ENCODE data around the gene ARL2BP. TPM values are rescaled to one million over a fixed set of nuclear protein-coding genes. Genes with fewer than 3 reads are reported as not detected.

ARL2BP gene
- 10.6 to 12.4 TPM (median 12.3 TPM) in 3 replicates for total RNA-seq (2021)
- percentile 53 among the genes with signal in this experiment for Bru-seq, nascent RNA
- long read RNA-seq, experiment 1, transcript ARL2BP-201 (6 exons, 2,130 nt), result major isoform, 70 of 75 reads
- long read RNA-seq, experiment 1, partial matches to known transcripts, result 1 of 75 reads
- long read RNA-seq, experiment 1, other reads (novel, unspliced or antisense), result 3 of 75 reads
- long read RNA-seq, experiment 2, transcript ARL2BP-201 (6 exons, 2,130 nt), result major isoform, 27 of 35 reads
- long read RNA-seq, experiment 2, partial matches to known transcripts, result 3 of 35 reads
- long read RNA-seq, experiment 2, other reads (novel, unspliced or antisense), result 5 of 35 reads
- long read RNA-seq, experiment 3, transcript ARL2BP-201 (6 exons, 2,130 nt), result major isoform, 18 of 22 reads
- long read RNA-seq, experiment 3, partial matches to known transcripts, result 0 of 22 reads
- long read RNA-seq, experiment 3, other reads (novel, unspliced or antisense), result 4 of 22 reads

DNA sequence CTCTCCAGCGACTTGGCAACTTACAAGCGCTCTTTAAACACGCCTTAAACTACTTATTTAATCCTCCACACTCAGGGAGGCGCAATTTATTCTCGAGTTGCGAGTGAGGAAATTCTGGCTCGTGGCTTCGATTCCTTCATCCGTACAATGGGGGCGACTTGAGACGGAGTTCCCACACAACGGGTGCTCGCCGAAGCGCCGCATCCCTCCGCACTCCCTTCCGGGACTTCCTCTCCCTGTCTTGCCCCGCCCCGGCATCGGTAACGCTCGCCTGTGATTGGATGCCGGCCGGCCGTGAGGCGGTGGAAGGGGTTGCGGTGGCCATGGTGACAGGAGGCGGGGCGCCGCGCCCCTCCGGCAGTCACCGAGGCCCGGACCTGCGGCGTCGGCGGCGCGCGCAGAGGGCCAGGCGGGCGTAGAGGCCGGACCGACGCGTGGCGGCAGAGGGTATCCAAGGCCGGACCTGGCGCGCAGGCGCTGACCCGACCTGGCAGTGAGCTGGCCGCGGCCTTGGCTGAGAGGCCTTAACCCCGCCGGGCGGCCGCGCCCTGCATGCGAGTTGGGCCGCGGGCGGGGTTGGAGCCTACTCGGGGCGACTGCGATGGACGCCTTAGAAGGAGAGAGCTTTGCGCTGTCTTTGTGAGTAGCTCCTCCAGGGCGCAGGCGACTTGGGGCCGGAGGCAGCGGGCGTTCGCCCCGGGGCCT, at the start of gene ARL2BP:
ARL2BP (plus strand) TSS at position 493 of the 705 bp plus-strand sequence; CDS start at position 602, 109 bp downstream.
- peak; percentile 99 for DNase-seq (ENCODE audit: low spot score)
- Mint-ChIP-seq H3K27me3 (ENCODE audit: low read depth) (no peaks in the 10 kb centered on the region; the same call in 1 of the 2 replicates), H3K4me1 (peaks cover 12% of the 10 kb centered on the region), H3K4me3 (peak within 1 kb of the TSS; percentile 91), H3K9me3 (no peaks in the 10 kb centered on the region), H3K36me3 (no peaks in the 10 kb centered on the region), H3K27ac (peak within 1 kb of the TSS; percentile 97)
- ATAC-seq, result peak; percentile 96
- ChIA-PET CTCF (interaction anchor here (0.6 to 1.6 kb wide), 11 partner anchors 16 to 531 kb away, joined by 3 to 6 read pairs (median 3); partner anchors contain the start of genes CPNE2 and PLLP), POLR2A (interaction anchor here (0.6 to 1.3 kb wide), 5 partner anchors 11 to 173 kb away, joined by 3 to 5 read pairs (median 3); no protein-coding TSS in a partner anchor)
- TF ChIP-seq, protein P1, sequence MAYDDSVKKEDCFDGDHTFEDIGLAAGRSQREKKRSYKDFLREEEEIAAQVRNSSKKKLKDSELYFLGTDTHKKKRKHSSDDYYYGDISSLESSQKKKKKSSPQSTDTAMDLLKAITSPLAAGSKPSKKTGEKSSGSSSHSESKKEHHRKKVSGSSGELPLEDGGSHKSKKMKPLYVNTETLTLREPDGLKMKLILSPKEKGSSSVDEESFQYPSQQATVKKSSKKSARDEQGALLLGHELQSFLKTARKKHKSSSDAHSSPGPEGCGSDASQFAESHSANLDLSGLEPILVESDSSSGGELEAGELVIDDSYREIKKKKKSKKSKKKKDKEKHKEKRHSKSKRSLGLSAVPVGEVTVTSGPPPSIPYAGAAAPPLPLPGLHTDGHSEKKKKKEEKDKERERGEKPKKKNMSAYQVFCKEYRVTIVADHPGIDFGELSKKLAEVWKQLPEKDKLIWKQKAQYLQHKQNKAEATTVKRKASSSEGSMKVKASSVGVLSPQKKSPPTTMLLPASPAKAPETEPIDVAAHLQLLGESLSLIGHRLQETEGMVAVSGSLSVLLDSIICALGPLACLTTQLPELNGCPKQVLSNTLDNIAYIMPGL (CRISPR knock-in tag; IDR thresholded peaks at IDR 0.05), result peak; percentile 95
- TF ChIP-seq, protein P2, sequence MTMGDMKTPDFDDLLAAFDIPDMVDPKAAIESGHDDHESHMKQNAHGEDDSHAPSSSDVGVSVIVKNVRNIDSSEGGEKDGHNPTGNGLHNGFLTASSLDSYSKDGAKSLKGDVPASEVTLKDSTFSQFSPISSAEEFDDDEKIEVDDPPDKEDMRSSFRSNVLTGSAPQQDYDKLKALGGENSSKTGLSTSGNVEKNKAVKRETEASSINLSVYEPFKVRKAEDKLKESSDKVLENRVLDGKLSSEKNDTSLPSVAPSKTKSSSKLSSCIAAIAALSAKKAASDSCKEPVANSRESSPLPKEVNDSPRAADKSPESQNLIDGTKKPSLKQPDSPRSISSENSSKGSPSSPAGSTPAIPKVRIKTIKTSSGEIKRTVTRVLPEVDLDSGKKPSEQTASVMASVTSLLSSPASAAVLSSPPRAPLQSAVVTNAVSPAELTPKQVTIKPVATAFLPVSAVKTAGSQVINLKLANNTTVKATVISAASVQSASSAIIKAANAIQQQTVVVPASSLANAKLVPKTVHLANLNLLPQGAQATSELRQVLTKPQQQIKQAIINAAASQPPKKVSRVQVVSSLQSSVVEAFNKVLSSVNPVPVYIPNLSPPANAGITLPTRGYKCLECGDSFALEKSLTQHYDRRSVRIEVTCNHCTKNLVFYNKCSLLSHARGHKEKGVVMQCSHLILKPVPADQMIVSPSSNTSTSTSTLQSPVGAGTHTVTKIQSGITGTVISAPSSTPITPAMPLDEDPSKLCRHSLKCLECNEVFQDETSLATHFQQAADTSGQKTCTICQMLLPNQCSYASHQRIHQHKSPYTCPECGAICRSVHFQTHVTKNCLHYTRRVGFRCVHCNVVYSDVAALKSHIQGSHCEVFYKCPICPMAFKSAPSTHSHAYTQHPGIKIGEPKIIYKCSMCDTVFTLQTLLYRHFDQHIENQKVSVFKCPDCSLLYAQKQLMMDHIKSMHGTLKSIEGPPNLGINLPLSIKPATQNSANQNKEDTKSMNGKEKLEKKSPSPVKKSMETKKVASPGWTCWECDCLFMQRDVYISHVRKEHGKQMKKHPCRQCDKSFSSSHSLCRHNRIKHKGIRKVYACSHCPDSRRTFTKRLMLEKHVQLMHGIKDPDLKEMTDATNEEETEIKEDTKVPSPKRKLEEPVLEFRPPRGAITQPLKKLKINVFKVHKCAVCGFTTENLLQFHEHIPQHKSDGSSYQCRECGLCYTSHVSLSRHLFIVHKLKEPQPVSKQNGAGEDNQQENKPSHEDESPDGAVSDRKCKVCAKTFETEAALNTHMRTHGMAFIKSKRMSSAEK (CRISPR knock-in tag; IDR thresholded peaks at IDR 0.05; ENCODE audit: borderline replicate concordance), result no peak
- TF ChIP-seq TP53 (CRISPR knock-in tag; IDR thresholded peaks at IDR 0.05), result peak; percentile 73
- TF ChIP-seq, protein P3, sequence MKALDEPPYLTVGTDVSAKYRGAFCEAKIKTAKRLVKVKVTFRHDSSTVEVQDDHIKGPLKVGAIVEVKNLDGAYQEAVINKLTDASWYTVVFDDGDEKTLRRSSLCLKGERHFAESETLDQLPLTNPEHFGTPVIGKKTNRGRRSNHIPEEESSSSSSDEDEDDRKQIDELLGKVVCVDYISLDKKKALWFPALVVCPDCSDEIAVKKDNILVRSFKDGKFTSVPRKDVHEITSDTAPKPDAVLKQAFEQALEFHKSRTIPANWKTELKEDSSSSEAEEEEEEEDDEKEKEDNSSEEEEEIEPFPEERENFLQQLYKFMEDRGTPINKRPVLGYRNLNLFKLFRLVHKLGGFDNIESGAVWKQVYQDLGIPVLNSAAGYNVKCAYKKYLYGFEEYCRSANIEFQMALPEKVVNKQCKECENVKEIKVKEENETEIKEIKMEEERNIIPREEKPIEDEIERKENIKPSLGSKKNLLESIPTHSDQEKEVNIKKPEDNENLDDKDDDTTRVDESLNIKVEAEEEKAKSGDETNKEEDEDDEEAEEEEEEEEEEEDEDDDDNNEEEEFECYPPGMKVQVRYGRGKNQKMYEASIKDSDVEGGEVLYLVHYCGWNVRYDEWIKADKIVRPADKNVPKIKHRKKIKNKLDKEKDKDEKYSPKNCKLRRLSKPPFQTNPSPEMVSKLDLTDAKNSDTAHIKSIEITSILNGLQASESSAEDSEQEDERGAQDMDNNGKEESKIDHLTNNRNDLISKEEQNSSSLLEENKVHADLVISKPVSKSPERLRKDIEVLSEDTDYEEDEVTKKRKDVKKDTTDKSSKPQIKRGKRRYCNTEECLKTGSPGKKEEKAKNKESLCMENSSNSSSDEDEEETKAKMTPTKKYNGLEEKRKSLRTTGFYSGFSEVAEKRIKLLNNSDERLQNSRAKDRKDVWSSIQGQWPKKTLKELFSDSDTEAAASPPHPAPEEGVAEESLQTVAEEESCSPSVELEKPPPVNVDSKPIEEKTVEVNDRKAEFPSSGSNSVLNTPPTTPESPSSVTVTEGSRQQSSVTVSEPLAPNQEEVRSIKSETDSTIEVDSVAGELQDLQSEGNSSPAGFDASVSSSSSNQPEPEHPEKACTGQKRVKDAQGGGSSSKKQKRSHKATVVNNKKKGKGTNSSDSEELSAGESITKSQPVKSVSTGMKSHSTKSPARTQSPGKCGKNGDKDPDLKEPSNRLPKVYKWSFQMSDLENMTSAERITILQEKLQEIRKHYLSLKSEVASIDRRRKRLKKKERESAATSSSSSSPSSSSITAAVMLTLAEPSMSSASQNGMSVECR (CRISPR knock-in tag; IDR thresholded peaks at IDR 0.05; ENCODE audit: borderline replicate concordance), result peak; percentile 67; the same call in 1 of the 2 replicates
- peak; percentile 72 for TF ChIP-seq ZBTB21 (CRISPR knock-in tag; IDR thresholded peaks at IDR 0.05; ENCODE audit: borderline replicate concordance)
- TF ChIP-seq, protein P4, sequence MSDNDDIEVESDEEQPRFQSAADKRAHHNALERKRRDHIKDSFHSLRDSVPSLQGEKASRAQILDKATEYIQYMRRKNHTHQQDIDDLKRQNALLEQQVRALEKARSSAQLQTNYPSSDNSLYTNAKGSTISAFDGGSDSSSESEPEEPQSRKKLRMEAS (CRISPR knock-in tag; IDR thresholded peaks at IDR 0.05), result peak; percentile 57; the same call in 1 of the 2 replicates
- no peak for TF ChIP-seq ESRRA (CRISPR knock-in tag; IDR thresholded peaks at IDR 0.05; ENCODE audit: borderline replicate concordance)
- no peak for TF ChIP-seq ZNF121 (CRISPR knock-in tag; IDR thresholded peaks at IDR 0.05)
- peak; percentile 84 for TF ChIP-seq SP1 (CRISPR knock-in tag; conservative IDR thresholded peaks at IDR 0.05)
- TF ChIP-seq, protein P5, sequence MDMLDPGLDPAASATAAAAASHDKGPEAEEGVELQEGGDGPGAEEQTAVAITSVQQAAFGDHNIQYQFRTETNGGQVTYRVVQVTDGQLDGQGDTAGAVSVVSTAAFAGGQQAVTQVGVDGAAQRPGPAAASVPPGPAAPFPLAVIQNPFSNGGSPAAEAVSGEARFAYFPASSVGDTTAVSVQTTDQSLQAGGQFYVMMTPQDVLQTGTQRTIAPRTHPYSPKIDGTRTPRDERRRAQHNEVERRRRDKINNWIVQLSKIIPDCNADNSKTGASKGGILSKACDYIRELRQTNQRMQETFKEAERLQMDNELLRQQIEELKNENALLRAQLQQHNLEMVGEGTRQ (CRISPR knock-in tag; IDR thresholded peaks at IDR 0.05), result peak; percentile 30; the same call in 1 of the 2 replicates
- TF ChIP-seq, protein P6, sequence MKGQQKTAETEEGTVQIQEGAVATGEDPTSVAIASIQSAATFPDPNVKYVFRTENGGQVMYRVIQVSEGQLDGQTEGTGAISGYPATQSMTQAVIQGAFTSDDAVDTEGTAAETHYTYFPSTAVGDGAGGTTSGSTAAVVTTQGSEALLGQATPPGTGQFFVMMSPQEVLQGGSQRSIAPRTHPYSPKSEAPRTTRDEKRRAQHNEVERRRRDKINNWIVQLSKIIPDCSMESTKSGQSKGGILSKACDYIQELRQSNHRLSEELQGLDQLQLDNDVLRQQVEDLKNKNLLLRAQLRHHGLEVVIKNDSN (CRISPR knock-in tag; IDR thresholded peaks at IDR 0.05), result 0 out of 2 replicates have a peak, but pooled peaks have one; percentile 9
- TF ChIP-seq NFYB (CRISPR knock-in tag; conservative IDR thresholded peaks at IDR 0.05; ENCODE audit: low read depth), result peak; percentile 72
- TF ChIP-seq, protein P7, sequence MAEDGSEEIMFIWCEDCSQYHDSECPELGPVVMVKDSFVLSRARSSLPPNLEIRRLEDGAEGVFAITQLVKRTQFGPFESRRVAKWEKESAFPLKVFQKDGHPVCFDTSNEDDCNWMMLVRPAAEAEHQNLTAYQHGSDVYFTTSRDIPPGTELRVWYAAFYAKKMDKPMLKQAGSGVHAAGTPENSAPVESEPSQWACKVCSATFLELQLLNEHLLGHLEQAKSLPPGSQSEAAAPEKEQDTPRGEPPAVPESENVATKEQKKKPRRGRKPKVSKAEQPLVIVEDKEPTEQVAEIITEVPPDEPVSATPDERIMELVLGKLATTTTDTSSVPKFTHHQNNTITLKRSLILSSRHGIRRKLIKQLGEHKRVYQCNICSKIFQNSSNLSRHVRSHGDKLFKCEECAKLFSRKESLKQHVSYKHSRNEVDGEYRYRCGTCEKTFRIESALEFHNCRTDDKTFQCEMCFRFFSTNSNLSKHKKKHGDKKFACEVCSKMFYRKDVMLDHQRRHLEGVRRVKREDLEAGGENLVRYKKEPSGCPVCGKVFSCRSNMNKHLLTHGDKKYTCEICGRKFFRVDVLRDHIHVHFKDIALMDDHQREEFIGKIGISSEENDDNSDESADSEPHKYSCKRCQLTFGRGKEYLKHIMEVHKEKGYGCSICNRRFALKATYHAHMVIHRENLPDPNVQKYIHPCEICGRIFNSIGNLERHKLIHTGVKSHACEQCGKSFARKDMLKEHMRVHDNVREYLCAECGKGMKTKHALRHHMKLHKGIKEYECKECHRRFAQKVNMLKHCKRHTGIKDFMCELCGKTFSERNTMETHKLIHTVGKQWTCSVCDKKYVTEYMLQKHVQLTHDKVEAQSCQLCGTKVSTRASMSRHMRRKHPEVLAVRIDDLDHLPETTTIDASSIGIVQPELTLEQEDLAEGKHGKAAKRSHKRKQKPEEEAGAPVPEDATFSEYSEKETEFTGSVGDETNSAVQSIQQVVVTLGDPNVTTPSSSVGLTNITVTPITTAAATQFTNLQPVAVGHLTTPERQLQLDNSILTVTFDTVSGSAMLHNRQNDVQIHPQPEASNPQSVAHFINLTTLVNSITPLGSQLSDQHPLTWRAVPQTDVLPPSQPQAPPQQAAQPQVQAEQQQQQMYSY (CRISPR knock-in tag; IDR thresholded peaks at IDR 0.05), result peak; percentile 93

Data from WTC11 (cell line).